ENCODE data around the gene CLDN5.

Gene CLDN5

GRCh38 chr22:19503869-19504268 is 20.3 kb downstream of the CLDN5 start:
- no peak for DNase-seq (ENCODE audit: low read depth)

- no peak for DNase-seq (ENCODE audit: low read depth)
Observed at GRCh38 chr22:19503367-19503766, 20.8 kb downstream of the CLDN5 start.

- no peak for DNase-seq (ENCODE audit: low read depth)
Observed at GRCh38 chr22:19501897-19502447, 22.2 kb downstream of the CLDN5 start.

GRCh38 chr22:19499880-19500242 is 24.3 kb downstream of the CLDN5 start:
- DNase-seq (ENCODE audit: low read depth): no peak

GRCh38 chr22:19499236-19499879 is 24.9 kb downstream of the CLDN5 start:
- DNase-seq (ENCODE audit: low read depth): no peak

- no peak for DNase-seq (ENCODE audit: low read depth)
Observed at GRCh38 chr22:19498866-19499190, 25.4 kb downstream of the CLDN5 start.

GRCh38 chr22:19498154-19498865 is 25.9 kb downstream of the CLDN5 start:
- DNase-seq (ENCODE audit: low read depth): no peak

GRCh38 chr22:19497245-19497644 is 27.0 kb downstream of the CLDN5 start:
- no peak for DNase-seq (ENCODE audit: low read depth)

- no peak for DNase-seq (ENCODE audit: low read depth)
Observed at GRCh38 chr22:19496324-19496630, 27.9 kb downstream of the CLDN5 start.

- DNase-seq (ENCODE audit: low read depth): no peak
Observed at GRCh38 chr22:19495562-19496323, 28.5 kb downstream of the CLDN5 start.

- no peak for DNase-seq (ENCODE audit: low read depth)
Observed at GRCh38 chr22:19494676-19495173, 29.5 kb downstream of the CLDN5 start.

- DNase-seq (ENCODE audit: low read depth): no peak
Observed at GRCh38 chr22:19494001-19494560, 30.1 kb downstream of the CLDN5 start.

- no peak for DNase-seq (ENCODE audit: low read depth)
Observed at GRCh38 chr22:19492504-19493174, 31.6 kb downstream of the CLDN5 start.

- DNase-seq (ENCODE audit: low read depth): no peak
Observed at GRCh38 chr22:19490628-19491230, 33.5 kb downstream of the CLDN5 start.

- no peak for DNase-seq (ENCODE audit: low read depth)
Observed at GRCh38 chr22:19488884-19489843, 35.0 kb downstream of the CLDN5 start.

GRCh38 chr22:19488285-19488684 is 35.9 kb downstream of the CLDN5 start:
- DNase-seq (ENCODE audit: low read depth): no peak

GRCh38 chr22:19483481-19484244 is 40.5 kb downstream of the CLDN5 start:
- DNase-seq (ENCODE audit: low read depth): no peak

- no peak for DNase-seq (ENCODE audit: low read depth)
Observed at GRCh38 chr22:19482297-19482696, 41.9 kb downstream of the CLDN5 start.

- no peak for DNase-seq (ENCODE audit: low read depth)
Observed at GRCh38 chr22:19480789-19481188, 43.4 kb downstream of the CLDN5 start.

- DNase-seq (ENCODE audit: low read depth): no peak
Observed at GRCh38 chr22:19480173-19480568, 44.0 kb downstream of the CLDN5 start.

Measured in GM04504 (cell line).